Endodermal cell (in vitro differentiated cells): ENCODE data around the gene ADCY2. TPM values are rescaled to one million over a fixed set of nuclear protein-coding genes. Genes with fewer than 3 reads are reported as not detected.

Source experiments
- DNase-seq: peaks from one replicate; pipeline ENCODE4 v3.0.0-alpha.2; 2017
- H3K27ac ChIP-seq: 2 replicates; pipeline ENCODE4 v1.5.1; 2013; ENCODE audit warnings: mild to moderate bottlenecking, low read depth, low read length, moderate library complexity
- H3K27me3 ChIP-seq: 2 replicates; pipeline ENCODE4 v1.6.1; 2013; ENCODE audit warnings: mild to moderate bottlenecking, low read length, moderate library complexity; ENCODE audit not compliant: insufficient read depth, control insufficient read depth, poor library complexity, severe bottlenecking
- H3K36me3 ChIP-seq: 2 replicates; pipeline ENCODE4 v1.7.0; 2013; ENCODE audit warnings: mild to moderate bottlenecking, low read length, moderate library complexity; ENCODE audit not compliant: control insufficient read depth, insufficient read depth
- H3K4me1 ChIP-seq: one replicate; pipeline ENCODE4 v1.7.0; 2013; ENCODE audit warnings: low read length; ENCODE audit not compliant: control insufficient read depth, insufficient read depth
- H3K4me3 ChIP-seq: 2 replicates; pipeline ENCODE4 v1.5.1; 2013; ENCODE audit warnings: mild to moderate bottlenecking, low read length, moderate library complexity
- H3K9ac ChIP-seq: 2 replicates; pipeline ENCODE4 v1.6.1; 2013; ENCODE audit warnings: mild to moderate bottlenecking, low read length, moderate library complexity; ENCODE audit not compliant: poor library complexity, severe bottlenecking; ENCODE audit errors: extremely low read depth
- H3K9me3 ChIP-seq: 2 replicates; pipeline ENCODE4 v1.6.1; 2013; ENCODE audit warnings: mild to moderate bottlenecking, low read length, moderate library complexity; ENCODE audit not compliant: control insufficient read depth
- H3K27ac Mint-ChIP-seq: 2 replicates; pipeline ENCODE4 v1.8.0; 2020; ENCODE audit warnings: mixed read lengths
- H3K27me3 Mint-ChIP-seq: 2 replicates; pipeline ENCODE4 v1.8.0; 2021; ENCODE audit warnings: mild to moderate bottlenecking, mixed read lengths; ENCODE audit not compliant: insufficient read depth
- H3K36me3 Mint-ChIP-seq: 2 replicates; pipeline ENCODE4 v1.8.0; 2020; ENCODE audit warnings: low read depth, mixed read lengths
- H3K4me1 Mint-ChIP-seq: 2 replicates; pipeline ENCODE4 v1.8.0; 2020; ENCODE audit warnings: mixed read lengths
- H3K4me3 Mint-ChIP-seq: 2 replicates; pipeline ENCODE4 v1.8.0; 2020; ENCODE audit warnings: mild to moderate bottlenecking, moderate library complexity, mixed read lengths
- H3K9me3 Mint-ChIP-seq: 2 replicates; pipeline ENCODE4 v1.8.0; 2020; ENCODE audit warnings: mild to moderate bottlenecking, mixed read lengths
- CTCF ChIP-seq: fragments of 200-600 bp; sonication (generic); conservative IDR thresholded peaks from 2 replicates; pipeline ENCODE4 v1.5.0; 2021; ENCODE audit warnings: antibody characterized with exemption, mild to moderate bottlenecking
- WGBS, 2 experiments: methylation state at CpG; one replicate each; pipeline versions ENCODE4 v1.1.5 to v1.1.7; 2013; ENCODE audit warnings: missing lambda C conversion rate in 2 of 2, mixed read lengths in 1 of 2; ENCODE audit not compliant: insufficient coverage in 1 of 2, insufficient read length in 1 of 2; 5-methylcytosine and 5-hydroxymethylcytosine counted together
- total RNA-seq, 2 donors: library from RNA; stranded (reverse); fragmentation: NEBNext Ultra II Directional in 1 of 2; extraction: Animal tissue kit (Norgen Biotek cat#: 25700) in 1 of 2; gene quantifications; 2 replicates in 1 of 2; 3 replicates in 1 of 2; pipeline ENCODE4 v1.2.1, GENCODE V29; 2021

Gene ADCY2
- total RNA-seq, 2 donors from 2014 or later: 61.5 to 63.2 TPM

- no peak overlapping the region for H3K27ac ChIP-seq
- peak overlapping the region; percentile 65 for H3K9ac ChIP-seq
- H3K9me3 ChIP-seq: peaks cover 13% of the 10 kb centered on the region
- Mint-ChIP-seq H3K4me3 (peak overlapping the region; percentile 73), H3K36me3 (peaks cover 1% of the 10 kb centered on the region), H3K9me3 (peaks cover 14% of the 10 kb centered on the region), H3K27me3 (peaks cover 43% of the 10 kb centered on the region), H3K27ac (peak overlapping the region; percentile 45), H3K4me1 (peaks cover 3% of the 10 kb centered on the region)
- H3K4me1 ChIP-seq: no peaks in the 10 kb centered on the region
- DNase-seq: no peak
- 57 to 82% methylated on average over 11 to 16 of the region's 16 CpGs for WGBS, 2 experiments
- peak overlapping the region; percentile 64 for H3K4me3 ChIP-seq
- no peaks in the 10 kb centered on the region for H3K36me3 ChIP-seq
- peak; percentile 4 for TF ChIP-seq CTCF
- peaks cover 42% of the 10 kb centered on the region for H3K27me3 ChIP-seq
Measured at GRCh38 chr5:7851240-7851592, 455.3 kb downstream of the ADCY2 start.

- TF ChIP-seq CTCF: no peak
- peaks cover 1% of the 10 kb centered on the region for H3K36me3 Mint-ChIP-seq
- H3K27ac ChIP-seq: no peak overlapping the region
- H3K4me3 Mint-ChIP-seq: peak overlapping the region; percentile 73
- no peaks in the 10 kb centered on the region for H3K4me1 ChIP-seq
- no peak for DNase-seq
- H3K9me3 Mint-ChIP-seq: peaks cover 14% of the 10 kb centered on the region
- peaks cover 3% of the 10 kb centered on the region for H3K4me1 Mint-ChIP-seq
- WGBS, 2 experiments: 89 to 93% methylated on average over 6 to 8 of the region's 8 CpGs
- H3K9ac ChIP-seq: no peak overlapping the region
- peaks cover 13% of the 10 kb centered on the region for H3K9me3 ChIP-seq
- no peaks in the 10 kb centered on the region for H3K36me3 ChIP-seq
- peak overlapping the region; percentile 64 for H3K4me3 ChIP-seq
- peaks cover 41% of the 10 kb centered on the region for H3K27me3 Mint-ChIP-seq
- no peak overlapping the region for H3K27ac Mint-ChIP-seq
- peaks cover 42% of the 10 kb centered on the region for H3K27me3 ChIP-seq
Measured at GRCh38 chr5:7851617-7852289, 455.8 kb downstream of the ADCY2 start.

GRCh38 chr5:7852542-7852941 is 456.6 kb downstream of the ADCY2 start:
- 95% methylated on average over 1 of the region's 1 CpG; no CpG with 5 or more reads in 1 of the 2 experiments for WGBS, 2 experiments
- H3K4me1 Mint-ChIP-seq: peaks cover 3% of the 10 kb centered on the region
- H3K27me3 Mint-ChIP-seq: peaks cover 35% of the 10 kb centered on the region
- H3K36me3 ChIP-seq: no peaks in the 10 kb centered on the region
- peaks cover 13% of the 10 kb centered on the region for H3K9me3 ChIP-seq
- no peak overlapping the region for H3K9ac ChIP-seq
- peaks cover 1% of the 10 kb centered on the region for H3K36me3 Mint-ChIP-seq
- no peaks in the 10 kb centered on the region for H3K4me1 ChIP-seq
- H3K4me3 Mint-ChIP-seq: no peak overlapping the region
- peaks cover 35% of the 10 kb centered on the region for H3K27me3 ChIP-seq
- peaks cover 14% of the 10 kb centered on the region for H3K9me3 Mint-ChIP-seq
- no peak overlapping the region for H3K4me3 ChIP-seq
- H3K27ac ChIP-seq: no peak overlapping the region
- no peak for DNase-seq
- no peak for TF ChIP-seq CTCF
- H3K27ac Mint-ChIP-seq: no peak overlapping the region
